ENCODE data around the gene ACTR3C. TPM values are rescaled to one million over a fixed set of nuclear protein-coding genes. Genes with fewer than 3 reads are reported as not detected.

Gene ACTR3C
- total and polyA plus RNA-seq, 2 of the 13 experiments (the other 11 are each of a cell fraction or from before 2014, with no cell fraction given), result 3.8 to 7.5 TPM

GRCh38 chr7:150370612-150371071 lies 47.3 kb upstream of the ACTR3C start (continued):
- TF ChIP-seq E2F2 (CRISPR knock-in tag; IDR thresholded peaks at IDR 0.05; ENCODE audit: borderline replicate concordance) (no peak), POLR2AphosphoS5 (IDR thresholded peaks at IDR 0.05; ENCODE audit: low read depth, low read length) (no peak), ZFX (CRISPR knock-in tag; IDR thresholded peaks at IDR 0.05; ENCODE audit: low read depth) (no peak), ZNF574 (CRISPR knock-in tag; IDR thresholded peaks at IDR 0.05) (no peak), CEBPB (IDR thresholded peaks at IDR 0.05; ENCODE audit: borderline replicate concordance, low read depth, low read length) (0 out of 2 replicates have a peak, but pooled peaks have one; percentile 31), PITX1 (CRISPR knock-in tag; IDR thresholded peaks at IDR 0.05) (no peak), HNF1A (IDR thresholded peaks at IDR 0.05; ENCODE audit: low read depth) (no peak), HNF1A (CRISPR knock-in tag; IDR thresholded peaks at IDR 0.05; ENCODE audit: borderline replicate concordance) (no peak), PAWR (CRISPR knock-in tag; IDR thresholded peaks at IDR 0.05; ENCODE audit: borderline replicate concordance) (no peak), PRDM10 (CRISPR knock-in tag; IDR thresholded peaks at IDR 0.05; ENCODE audit: low read depth) (no peak), TCF7 (IDR thresholded peaks at IDR 0.05; ENCODE audit: low read depth) (0 out of 2 replicates have a peak, but pooled peaks have one; percentile 13), MTF2 (CRISPR knock-in tag; IDR thresholded peaks at IDR 0.05; ENCODE audit: borderline replicate concordance) (no peak), CHCHD3 (CRISPR knock-in tag; IDR thresholded peaks at IDR 0.05) (no peak), ZNF576 (CRISPR knock-in tag; IDR thresholded peaks at IDR 0.05) (no peak), FOXA1 (IDR thresholded peaks at IDR 0.05) (no peak), FOXA1 (CRISPR knock-in tag; IDR thresholded peaks at IDR 0.05) (0 out of 2 replicates have a peak, but pooled peaks have one; percentile 3), ZNF552 (CRISPR knock-in tag; IDR thresholded peaks at IDR 0.05; ENCODE audit: borderline replicate concordance) (no peak), FOSL2 (CRISPR knock-in tag; IDR thresholded peaks at IDR 0.05) (peak; percentile 24; the same call in 1 of the 2 replicates)

All from HepG2 (cell line).